PC-9 (cell line): Measurements from ENCODE around the gene ESR1.

Experiments used
- CTCF ChIP-seq: fragments of 200-600 bp; sonication (generic); conservative IDR thresholded peaks from 2 replicates; pipeline ENCODE4 v1.6.1; 2017; ENCODE audit warnings: mixed run types, antibody characterized with exemption, mild to moderate bottlenecking, moderate library complexity
- EZH2 ChIP-seq: fragments of 200-600 bp; sonication (generic); IDR thresholded peaks from 2 replicates; pipeline ENCODE4 v1.8.0; 2017; ENCODE audit warnings: antibody characterized with exemption, low read depth

DNA sequence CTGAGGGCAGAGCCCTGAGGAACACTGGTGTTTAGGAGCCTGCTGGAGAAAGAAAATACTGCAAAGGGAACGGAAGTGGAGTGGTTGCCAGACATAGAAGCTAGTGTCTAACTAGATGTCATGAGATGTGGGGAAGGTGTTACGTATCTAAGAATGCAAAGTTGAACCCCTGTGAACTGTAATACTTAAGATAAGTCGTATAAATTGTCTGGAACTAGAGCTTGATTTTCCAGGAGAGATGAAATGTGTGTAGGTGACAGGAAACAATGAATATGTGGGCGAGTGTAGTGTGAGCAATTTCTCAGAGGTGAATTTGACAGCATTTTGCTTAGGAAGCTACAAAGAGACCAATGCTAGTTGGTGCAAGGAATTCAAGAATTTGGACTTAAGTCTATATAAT is 27.9 kb downstream of the ESR1 start:
- TF ChIP-seq CTCF (no peak), EZH2 (no peak)
